Neural cell (in vitro differentiated cells): Measurements from ENCODE around the gene PLEKHH2. TPM values are rescaled to one million over a fixed set of nuclear protein-coding genes. Genes with fewer than 3 reads are reported as not detected.

Experiments
- H2AFZ ChIP-seq: fragments of 200-600, 300-800 bp; sonication (generic), shearing (Covaris generic); 2 replicates; pipeline ENCODE4 v1.6.0; 2014; ENCODE audit warnings: low read depth, mild to moderate bottlenecking, antibody characterized with exemption, low read length, moderate library complexity
- H3F3A ChIP-seq: fragments of 200-600 bp; shearing (Covaris generic); 2 replicates; pipeline ENCODE4 v1.6.1; 2016; ENCODE audit warnings: mild to moderate bottlenecking, moderate library complexity, mixed read lengths, antibody characterized with exemption, low read length; ENCODE audit not compliant: insufficient read depth, poor library complexity, severe bottlenecking
- H3K27ac ChIP-seq: fragments of 200-600, 300-800 bp; sonication (generic), shearing (Covaris generic); 2 replicates; pipeline ENCODE4 v1.5.1; 2014; ENCODE audit warnings: mild to moderate bottlenecking, low read length, moderate library complexity
- H3K27me3 ChIP-seq: fragments of 300-800, 200-600 bp; sonication (generic), shearing (Covaris generic); 2 replicates; pipeline ENCODE4 v1.6.0; 2014; ENCODE audit warnings: mild to moderate bottlenecking, low read depth, low read length, moderate library complexity; ENCODE audit not compliant: insufficient read depth
- H3K36me3 ChIP-seq: fragments of 300-800, 200-600 bp; sonication (generic), shearing (Covaris generic); 2 replicates; pipeline ENCODE4 v1.5.1; 2014; ENCODE audit warnings: mild to moderate bottlenecking, antibody characterized with exemption, low read length, moderate library complexity; ENCODE audit not compliant: insufficient read depth
- H3K4me2 ChIP-seq: fragments of 300-800, 200-600 bp; sonication (generic), shearing (Covaris generic); 2 replicates; pipeline ENCODE4 v1.6.0; 2014; ENCODE audit warnings: mild to moderate bottlenecking, low read length
- H3K4me3 ChIP-seq: fragments of 300-800, 200-600 bp; sonication (generic), shearing (Covaris generic); 2 replicates; pipeline ENCODE4 v1.5.1; 2014; ENCODE audit warnings: mild to moderate bottlenecking, low read length, moderate library complexity
- H3K79me2 ChIP-seq: fragments of 200-600 bp; shearing (Covaris generic); replicated peaks from 2 replicates; pipeline ENCODE4 v1.6.0; 2014; ENCODE audit warnings: mild to moderate bottlenecking, low read length, moderate library complexity; ENCODE audit not compliant: insufficient read depth
- H3K9ac ChIP-seq: fragments of 300-800, 200-600 bp; sonication (generic), shearing (Covaris generic); 2 replicates; pipeline ENCODE4 v1.6.1; 2016; ENCODE audit warnings: mild to moderate bottlenecking, low read length, mixed read lengths
- H3K9me2 ChIP-seq: fragments of 200-600 bp; shearing (Covaris generic); 2 replicates; pipeline ENCODE4 v1.6.1; 2016; ENCODE audit warnings: mild to moderate bottlenecking, low read length, mixed read lengths; ENCODE audit not compliant: insufficient read depth
- H3K9me3 ChIP-seq: fragments of 200-600, 300-800 bp; sonication (generic), shearing (Covaris generic); 2 replicates; pipeline ENCODE4 v1.6.1; 2016; ENCODE audit warnings: mild to moderate bottlenecking, mixed run types, low read length, moderate library complexity, mixed read lengths
- H4K20me1 ChIP-seq: fragments of 200-600 bp; shearing (Covaris generic); 2 replicates; pipeline ENCODE4 v1.6.1; 2016; ENCODE audit warnings: mild to moderate bottlenecking, mixed run types; ENCODE audit not compliant: insufficient read depth
- EP300 ChIP-seq: fragments of 450-650 bp; conservative IDR thresholded peaks from 2 replicates; pipeline ENCODE4 v1.6.1; 2014; ENCODE audit warnings: antibody characterized with exemption, mild to moderate bottlenecking, moderate library complexity; ENCODE audit not compliant: poor library complexity, severe bottlenecking
- EZH2 ChIP-seq: fragments of 200-600, 300-800 bp; shearing (Covaris generic), sonication (generic); IDR thresholded peaks from 2 replicates; pipeline ENCODE4 v1.6.1; 2014; ENCODE audit warnings: antibody characterized with exemption, low read length, borderline replicate concordance, mild to moderate bottlenecking; ENCODE audit not compliant: insufficient read depth, poor library complexity, severe bottlenecking
- MXI1 ChIP-seq: fragments of 450-650 bp; conservative IDR thresholded peaks from 2 replicates; pipeline ENCODE4 v1.6.1; 2014; ENCODE audit warnings: antibody characterized with exemption, mild to moderate bottlenecking; ENCODE audit not compliant: poor library complexity, severe bottlenecking
- POLR2AphosphoS5 ChIP-seq: IDR thresholded peaks from 2 replicates; pipeline ENCODE4 v1.6.1; 2012
- RAD21 ChIP-seq: fragments of 450-650 bp; conservative IDR thresholded peaks from 2 replicates; pipeline ENCODE4 v1.6.1; 2014; ENCODE audit warnings: antibody characterized with exemption, mild to moderate bottlenecking, moderate library complexity
- SMC3 ChIP-seq: fragments of 450-650 bp; conservative IDR thresholded peaks from 2 replicates; pipeline ENCODE4 v1.6.1; 2014; ENCODE audit warnings: antibody characterized with exemption, mild to moderate bottlenecking, moderate library complexity; ENCODE audit not compliant: poor library complexity
- TAF1 ChIP-seq: IDR thresholded peaks from 2 replicates; pipeline ENCODE4 v1.6.1; 2012; ENCODE audit warnings: low read depth
- polyA plus RNA-seq: library from polyadenylated mRNA; depleted of rRNA; stranded (reverse); fragments of >200 nt; gene quantifications from 2 replicates; pipeline ENCODE4 v1.2.3, GENCODE V29; 2014
- TF ChIP-seq, protein P1 (sequence below): IDR thresholded peaks from 2 replicates; pipeline ENCODE4 v1.6.1; 2012; ENCODE audit warnings: borderline replicate concordance
- TF ChIP-seq, protein P2 (sequence below): fragments of 450-650 bp; IDR thresholded peaks from 2 replicates; pipeline ENCODE4 v1.5.1; 2014; ENCODE audit warnings: antibody characterized with exemption, mild to moderate bottlenecking, moderate library complexity; ENCODE audit not compliant: poor library complexity, severe bottlenecking

Gene PLEKHH2
- polyA plus RNA-seq, 1 donor from 2014 or later, result 0.50 TPM

DNA sequence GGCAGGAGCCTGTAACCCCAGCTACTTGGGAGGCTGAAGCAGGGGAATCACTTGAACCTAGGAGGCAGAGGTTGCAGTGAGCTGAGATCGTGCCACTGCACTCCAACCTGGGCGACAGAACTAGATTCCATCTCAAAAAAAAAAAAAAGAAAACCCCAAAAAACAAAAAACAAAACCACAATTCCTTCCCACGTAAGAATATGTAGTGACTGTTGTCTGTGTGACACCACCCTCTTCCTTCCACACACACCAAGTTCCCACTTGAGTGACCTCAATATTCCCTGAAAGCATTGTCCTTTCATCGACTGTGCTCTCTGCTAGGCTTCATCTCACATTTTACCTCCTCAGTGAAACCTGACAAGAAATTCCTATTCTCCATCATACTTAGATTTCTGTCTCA is 32.4 kb upstream of the PLEKHH2 start:
- no peak overlapping the region for H3K4me2 ChIP-seq
- no peak overlapping the region for H3K27ac ChIP-seq
- no peaks in the 10 kb centered on the region for H4K20me1 ChIP-seq
- H2AFZ ChIP-seq, result no peak overlapping the region
- no peak overlapping the region for H3K4me3 ChIP-seq
- H3K36me3 ChIP-seq, result no peaks in the 10 kb centered on the region
- no peak overlapping the region for H3K9ac ChIP-seq
- H3K9me3 ChIP-seq, result no peaks in the 10 kb centered on the region
- no peak for TF ChIP-seq EP300
- TF ChIP-seq MXI1, result no peak
- TF ChIP-seq RAD21, result no peak
- TF ChIP-seq TAF1, result no peak
- TF ChIP-seq, protein P1, sequence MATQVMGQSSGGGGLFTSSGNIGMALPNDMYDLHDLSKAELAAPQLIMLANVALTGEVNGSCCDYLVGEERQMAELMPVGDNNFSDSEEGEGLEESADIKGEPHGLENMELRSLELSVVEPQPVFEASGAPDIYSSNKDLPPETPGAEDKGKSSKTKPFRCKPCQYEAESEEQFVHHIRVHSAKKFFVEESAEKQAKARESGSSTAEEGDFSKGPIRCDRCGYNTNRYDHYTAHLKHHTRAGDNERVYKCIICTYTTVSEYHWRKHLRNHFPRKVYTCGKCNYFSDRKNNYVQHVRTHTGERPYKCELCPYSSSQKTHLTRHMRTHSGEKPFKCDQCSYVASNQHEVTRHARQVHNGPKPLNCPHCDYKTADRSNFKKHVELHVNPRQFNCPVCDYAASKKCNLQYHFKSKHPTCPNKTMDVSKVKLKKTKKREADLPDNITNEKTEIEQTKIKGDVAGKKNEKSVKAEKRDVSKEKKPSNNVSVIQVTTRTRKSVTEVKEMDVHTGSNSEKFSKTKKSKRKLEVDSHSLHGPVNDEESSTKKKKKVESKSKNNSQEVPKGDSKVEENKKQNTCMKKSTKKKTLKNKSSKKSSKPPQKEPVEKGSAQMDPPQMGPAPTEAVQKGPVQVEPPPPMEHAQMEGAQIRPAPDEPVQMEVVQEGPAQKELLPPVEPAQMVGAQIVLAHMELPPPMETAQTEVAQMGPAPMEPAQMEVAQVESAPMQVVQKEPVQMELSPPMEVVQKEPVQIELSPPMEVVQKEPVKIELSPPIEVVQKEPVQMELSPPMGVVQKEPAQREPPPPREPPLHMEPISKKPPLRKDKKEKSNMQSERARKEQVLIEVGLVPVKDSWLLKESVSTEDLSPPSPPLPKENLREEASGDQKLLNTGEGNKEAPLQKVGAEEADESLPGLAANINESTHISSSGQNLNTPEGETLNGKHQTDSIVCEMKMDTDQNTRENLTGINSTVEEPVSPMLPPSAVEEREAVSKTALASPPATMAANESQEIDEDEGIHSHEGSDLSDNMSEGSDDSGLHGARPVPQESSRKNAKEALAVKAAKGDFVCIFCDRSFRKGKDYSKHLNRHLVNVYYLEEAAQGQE, result no peak
- TF ChIP-seq POLR2AphosphoS5, result no peak
- TF ChIP-seq SMC3, result no peak
- no peaks in the 10 kb centered on the region for H3K79me2 ChIP-seq
- no peaks in the 10 kb centered on the region for H3K27me3 ChIP-seq
- H3K9me2 ChIP-seq, result no peaks in the 10 kb centered on the region
- no peaks in the 10 kb centered on the region for H3F3A ChIP-seq

DNA sequence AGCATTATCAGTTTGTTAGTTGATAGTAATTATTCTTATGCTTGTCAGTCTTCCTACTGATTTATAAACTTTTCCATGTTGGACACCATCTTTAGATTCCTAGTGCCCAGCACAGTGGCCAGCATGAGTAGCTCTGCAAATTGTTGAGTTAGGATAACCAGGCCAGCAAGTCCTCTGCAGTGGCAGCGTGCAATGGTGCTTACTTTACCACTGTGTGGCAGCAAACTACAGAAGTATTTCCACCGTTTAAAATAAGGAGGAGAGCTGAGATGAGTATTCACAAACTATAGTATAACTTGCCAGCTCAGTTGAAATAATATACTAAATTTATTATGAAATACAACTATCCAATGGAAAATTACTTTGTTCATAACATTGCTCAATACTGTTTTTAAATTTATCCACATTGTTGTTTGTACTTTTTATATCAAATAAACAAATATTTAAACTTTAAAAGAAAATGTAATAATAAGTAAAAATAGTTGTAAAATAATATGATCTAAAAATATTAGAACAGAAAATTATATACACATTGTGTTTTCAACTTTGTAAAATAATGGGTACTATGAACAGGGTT is 31.9 kb upstream of the PLEKHH2 start:
- Histone ChIP-seq H3K36me3 (no peaks in the 10 kb centered on the region), H3K4me2 (no peak overlapping the region), H3K9me2 (no peaks in the 10 kb centered on the region), H2AFZ (no peak overlapping the region), H3K9ac (no peak overlapping the region), H3F3A (no peaks in the 10 kb centered on the region), H3K4me3 (no peak overlapping the region), H3K27ac (no peak overlapping the region), H3K79me2 (no peaks in the 10 kb centered on the region), H3K9me3 (no peaks in the 10 kb centered on the region), H3K27me3 (no peaks in the 10 kb centered on the region), H4K20me1 (no peaks in the 10 kb centered on the region)
- TF ChIP-seq TAF1 (no peak), EP300 (no peak), SMC3 (peak; percentile 63), POLR2AphosphoS5 (no peak), EZH2 (no peak), MXI1 (no peak), RAD21 (peak; percentile 72)
- TF ChIP-seq, protein P1, result no peak
- TF ChIP-seq, protein P2, sequence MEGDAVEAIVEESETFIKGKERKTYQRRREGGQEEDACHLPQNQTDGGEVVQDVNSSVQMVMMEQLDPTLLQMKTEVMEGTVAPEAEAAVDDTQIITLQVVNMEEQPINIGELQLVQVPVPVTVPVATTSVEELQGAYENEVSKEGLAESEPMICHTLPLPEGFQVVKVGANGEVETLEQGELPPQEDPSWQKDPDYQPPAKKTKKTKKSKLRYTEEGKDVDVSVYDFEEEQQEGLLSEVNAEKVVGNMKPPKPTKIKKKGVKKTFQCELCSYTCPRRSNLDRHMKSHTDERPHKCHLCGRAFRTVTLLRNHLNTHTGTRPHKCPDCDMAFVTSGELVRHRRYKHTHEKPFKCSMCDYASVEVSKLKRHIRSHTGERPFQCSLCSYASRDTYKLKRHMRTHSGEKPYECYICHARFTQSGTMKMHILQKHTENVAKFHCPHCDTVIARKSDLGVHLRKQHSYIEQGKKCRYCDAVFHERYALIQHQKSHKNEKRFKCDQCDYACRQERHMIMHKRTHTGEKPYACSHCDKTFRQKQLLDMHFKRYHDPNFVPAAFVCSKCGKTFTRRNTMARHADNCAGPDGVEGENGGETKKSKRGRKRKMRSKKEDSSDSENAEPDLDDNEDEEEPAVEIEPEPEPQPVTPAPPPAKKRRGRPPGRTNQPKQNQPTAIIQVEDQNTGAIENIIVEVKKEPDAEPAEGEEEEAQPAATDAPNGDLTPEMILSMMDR, result peak; percentile 75
